Gastroesophageal sphincter (tissue), 3 donors: Measurements from ENCODE around the gene DTX1.

Source experiments
- CTCF ChIP-seq, 4 experiments: fragments of 200-600 bp in 2 of 4; fragments of 450-650 bp in 2 of 4; sonication (generic) in 1 of 4; IDR thresholded peaks; one replicate each; pipeline ENCODE4 v1.5.1; 2017 to 2019; ENCODE audit warnings: antibody characterized with exemption in 4 of 4, mild to moderate bottlenecking in 2 of 4, moderate library complexity in 2 of 4
- EP300 ChIP-seq: sonication (generic); formaldehyde crosslinking; IDR thresholded peaks from one replicate; pipeline ENCODE4 v1.6.1; 2017; ENCODE audit warnings: antibody characterized with exemption, mild to moderate bottlenecking
- POLR2A ChIP-seq, 2 donors: fragments of 450-650 bp; IDR thresholded peaks; one replicate each; pipeline ENCODE4 v1.6.1; 2017; ENCODE audit warnings: antibody characterized with exemption in 2 of 2, mild to moderate bottlenecking in 2 of 2, moderate library complexity in 1 of 2
- POLR2AphosphoS5 ChIP-seq: sonication (generic); formaldehyde crosslinking; IDR thresholded peaks from one replicate; pipeline ENCODE4 v1.6.1; 2017; ENCODE audit warnings: antibody characterized with exemption

- TF ChIP-seq CTCF (IDR thresholded peaks at IDR 0.05) (no peak), EP300 (no peak), POLR2A (IDR thresholded peaks at IDR 0.05) (no peak), POLR2AphosphoS5 (no peak)
These were observed 49.8 kb downstream of the DTX1 start for GRCh38 chr12:113106361-113106760.
